ENCODE results near the gene GRIA4.

GRIA4 gene

DNA sequence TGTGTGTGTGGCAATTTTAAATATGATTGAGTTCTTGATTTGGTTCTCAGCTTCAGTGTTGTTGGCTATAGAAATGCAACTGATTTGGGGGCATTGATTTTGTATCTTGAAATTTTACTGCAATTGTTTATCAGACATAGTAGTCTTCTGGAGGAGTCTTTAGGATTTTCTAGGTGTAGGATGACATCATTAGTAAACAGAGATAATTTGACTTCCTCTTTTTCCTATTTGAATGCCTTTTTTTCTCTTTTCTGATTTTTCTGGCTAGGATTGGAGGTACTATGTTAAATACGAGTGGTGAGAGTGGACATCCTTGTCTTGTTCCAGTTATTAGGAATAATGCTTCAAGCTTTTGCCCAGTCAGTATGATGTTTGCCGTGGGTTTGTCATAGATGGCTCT is 287.3 kb downstream of the GRIA4 start:
- no peak overlapping the region for H3K4me3 ChIP-seq (replicated peaks; ENCODE audit: insufficient read depth, low read length)
- DNase-seq (ENCODE audit: low read depth in 1 of 2, low spot score in 1 of 2), result no peak
- TF ChIP-seq SPI1 (IDR thresholded peaks at IDR 0.05; ENCODE audit: borderline replicate concordance, low read depth), result peak; percentile 60; the same call in 1 of the 2 replicates
- TF ChIP-seq POLR2AphosphoS5 (IDR thresholded peaks at IDR 0.05; ENCODE audit: low read depth), result no peak
- H3K27ac ChIP-seq (replicated peaks), result no peak overlapping the region
- no peaks in the 10 kb centered on the region for H3K27me3 ChIP-seq (ENCODE audit: insufficient read depth, poor library complexity, severe bottlenecking)

GRCh38 chr11:105899772-105900171 is 289.9 kb downstream of the GRIA4 start:
- Histone ChIP-seq H3K27me3 (ENCODE audit: insufficient read depth, poor library complexity, severe bottlenecking) (no peaks in the 10 kb centered on the region), H3K4me3 (replicated peaks; ENCODE audit: insufficient read depth, low read length) (no peak overlapping the region), H3K27ac (replicated peaks) (no peak overlapping the region)
- TF ChIP-seq GABPA (IDR thresholded peaks at IDR 0.05; ENCODE audit: low read depth) (no peak), POLR2AphosphoS5 (IDR thresholded peaks at IDR 0.05; ENCODE audit: low read depth) (no peak), SPI1 (IDR thresholded peaks at IDR 0.05; ENCODE audit: borderline replicate concordance, low read depth) (no peak)
- TF ChIP-seq, protein P1, sequence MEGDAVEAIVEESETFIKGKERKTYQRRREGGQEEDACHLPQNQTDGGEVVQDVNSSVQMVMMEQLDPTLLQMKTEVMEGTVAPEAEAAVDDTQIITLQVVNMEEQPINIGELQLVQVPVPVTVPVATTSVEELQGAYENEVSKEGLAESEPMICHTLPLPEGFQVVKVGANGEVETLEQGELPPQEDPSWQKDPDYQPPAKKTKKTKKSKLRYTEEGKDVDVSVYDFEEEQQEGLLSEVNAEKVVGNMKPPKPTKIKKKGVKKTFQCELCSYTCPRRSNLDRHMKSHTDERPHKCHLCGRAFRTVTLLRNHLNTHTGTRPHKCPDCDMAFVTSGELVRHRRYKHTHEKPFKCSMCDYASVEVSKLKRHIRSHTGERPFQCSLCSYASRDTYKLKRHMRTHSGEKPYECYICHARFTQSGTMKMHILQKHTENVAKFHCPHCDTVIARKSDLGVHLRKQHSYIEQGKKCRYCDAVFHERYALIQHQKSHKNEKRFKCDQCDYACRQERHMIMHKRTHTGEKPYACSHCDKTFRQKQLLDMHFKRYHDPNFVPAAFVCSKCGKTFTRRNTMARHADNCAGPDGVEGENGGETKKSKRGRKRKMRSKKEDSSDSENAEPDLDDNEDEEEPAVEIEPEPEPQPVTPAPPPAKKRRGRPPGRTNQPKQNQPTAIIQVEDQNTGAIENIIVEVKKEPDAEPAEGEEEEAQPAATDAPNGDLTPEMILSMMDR (IDR thresholded peaks at IDR 0.05; ENCODE audit: insufficient read depth, low read length), result no peak
- TF ChIP-seq, protein P2, sequence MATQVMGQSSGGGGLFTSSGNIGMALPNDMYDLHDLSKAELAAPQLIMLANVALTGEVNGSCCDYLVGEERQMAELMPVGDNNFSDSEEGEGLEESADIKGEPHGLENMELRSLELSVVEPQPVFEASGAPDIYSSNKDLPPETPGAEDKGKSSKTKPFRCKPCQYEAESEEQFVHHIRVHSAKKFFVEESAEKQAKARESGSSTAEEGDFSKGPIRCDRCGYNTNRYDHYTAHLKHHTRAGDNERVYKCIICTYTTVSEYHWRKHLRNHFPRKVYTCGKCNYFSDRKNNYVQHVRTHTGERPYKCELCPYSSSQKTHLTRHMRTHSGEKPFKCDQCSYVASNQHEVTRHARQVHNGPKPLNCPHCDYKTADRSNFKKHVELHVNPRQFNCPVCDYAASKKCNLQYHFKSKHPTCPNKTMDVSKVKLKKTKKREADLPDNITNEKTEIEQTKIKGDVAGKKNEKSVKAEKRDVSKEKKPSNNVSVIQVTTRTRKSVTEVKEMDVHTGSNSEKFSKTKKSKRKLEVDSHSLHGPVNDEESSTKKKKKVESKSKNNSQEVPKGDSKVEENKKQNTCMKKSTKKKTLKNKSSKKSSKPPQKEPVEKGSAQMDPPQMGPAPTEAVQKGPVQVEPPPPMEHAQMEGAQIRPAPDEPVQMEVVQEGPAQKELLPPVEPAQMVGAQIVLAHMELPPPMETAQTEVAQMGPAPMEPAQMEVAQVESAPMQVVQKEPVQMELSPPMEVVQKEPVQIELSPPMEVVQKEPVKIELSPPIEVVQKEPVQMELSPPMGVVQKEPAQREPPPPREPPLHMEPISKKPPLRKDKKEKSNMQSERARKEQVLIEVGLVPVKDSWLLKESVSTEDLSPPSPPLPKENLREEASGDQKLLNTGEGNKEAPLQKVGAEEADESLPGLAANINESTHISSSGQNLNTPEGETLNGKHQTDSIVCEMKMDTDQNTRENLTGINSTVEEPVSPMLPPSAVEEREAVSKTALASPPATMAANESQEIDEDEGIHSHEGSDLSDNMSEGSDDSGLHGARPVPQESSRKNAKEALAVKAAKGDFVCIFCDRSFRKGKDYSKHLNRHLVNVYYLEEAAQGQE (IDR thresholded peaks at IDR 0.05; ENCODE audit: insufficient replicate concordance, low read depth), result no peak
- DNase-seq (ENCODE audit: low read depth in 1 of 2, low spot score in 1 of 2), result no peak

- TF ChIP-seq GABPA (IDR thresholded peaks at IDR 0.05; ENCODE audit: low read depth), result no peak
- no peak for TF ChIP-seq SPI1 (IDR thresholded peaks at IDR 0.05; ENCODE audit: borderline replicate concordance, low read depth)
- TF ChIP-seq, protein P2 (IDR thresholded peaks at IDR 0.05; ENCODE audit: insufficient replicate concordance, low read depth), result no peak
- TF ChIP-seq POLR2AphosphoS5 (IDR thresholded peaks at IDR 0.05; ENCODE audit: low read depth), result no peak
- TF ChIP-seq, protein P1 (IDR thresholded peaks at IDR 0.05; ENCODE audit: insufficient read depth, low read length), result no peak
- DNase-seq (ENCODE audit: low read depth in 1 of 2, low spot score in 1 of 2), result no peak
- no peaks in the 10 kb centered on the region for H3K27me3 ChIP-seq (ENCODE audit: insufficient read depth, poor library complexity, severe bottlenecking)
Observed at GRCh38 chr11:105900515-105901035, 290.7 kb downstream of the GRIA4 start.

DNA sequence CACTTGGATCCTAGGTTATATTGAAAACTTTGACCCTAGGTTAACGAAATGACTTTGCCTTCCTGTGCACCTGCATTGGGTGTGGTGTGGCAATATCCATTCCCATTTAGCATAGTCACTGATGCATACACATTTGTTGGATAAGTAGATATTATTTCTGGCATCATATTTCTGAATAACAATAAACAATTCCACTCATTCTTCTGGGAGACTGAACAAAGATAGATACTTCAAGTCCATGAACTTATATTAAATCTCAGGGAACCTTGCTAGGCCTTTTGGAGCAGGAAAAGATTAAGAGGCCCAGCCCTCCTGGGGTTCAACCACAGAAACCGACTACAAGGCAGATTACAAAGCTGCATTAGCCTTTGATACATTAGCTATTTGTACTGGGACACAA is 293.2 kb downstream of the GRIA4 start:
- H3K27me3 ChIP-seq (ENCODE audit: insufficient read depth, poor library complexity, severe bottlenecking), result no peaks in the 10 kb centered on the region
- TF ChIP-seq POLR2AphosphoS5 (IDR thresholded peaks at IDR 0.05; ENCODE audit: low read depth) (no peak), GABPA (IDR thresholded peaks at IDR 0.05; ENCODE audit: low read depth) (no peak), SPI1 (IDR thresholded peaks at IDR 0.05; ENCODE audit: borderline replicate concordance, low read depth) (no peak)
- TF ChIP-seq, protein P2 (IDR thresholded peaks at IDR 0.05; ENCODE audit: insufficient replicate concordance, low read depth), result no peak
- TF ChIP-seq, protein P1 (IDR thresholded peaks at IDR 0.05; ENCODE audit: insufficient read depth, low read length), result no peak

More at GRCh38 chr11:105900515-105901035, 290.7 kb downstream of the GRIA4 start:
- Histone ChIP-seq H3K4me3 (replicated peaks; ENCODE audit: insufficient read depth, low read length) (no peak overlapping the region), H3K27ac (replicated peaks) (no peak overlapping the region)

More for the DNA sequence above, 293.2 kb downstream of the GRIA4 start:
- no peak for DNase-seq (ENCODE audit: low read depth in 1 of 2, low spot score in 1 of 2)
- no peak overlapping the region for H3K4me3 ChIP-seq (replicated peaks; ENCODE audit: insufficient read depth, low read length)
- no peak overlapping the region for H3K27ac ChIP-seq (replicated peaks)

Measured in HL-60 (cell line).